ENCODE data around the gene PRKAG2.

- TF ChIP-seq POLR2A (IDR thresholded peaks at IDR 0.05) (no peak), CTCF (IDR thresholded peaks at IDR 0.05 in 8 of 11, conservative IDR thresholded peaks at IDR 0.05 in 3 of 11) (no peak)
Measured at GRCh38 chr7:151857866-151858450, 19.0 kb downstream of the PRKAG2 start.
